ENCODE measurements around the gene CFDP1.
A peak's percentile ranks its signal among the peaks of the same experiment; 100 is the strongest.

Gene CFDP1

GRCh38 chr16:75264999-75265910 is 168.0 kb downstream of the CFDP1 start:
- no peak for DNase-seq (ENCODE audit: low read depth)

- DNase-seq (ENCODE audit: low read depth), result no peak
These were observed 168.8 kb downstream of the CFDP1 start for GRCh38 chr16:75264457-75264998.

- DNase-seq (ENCODE audit: low read depth), result no peak
These were observed 169.3 kb downstream of the CFDP1 start for GRCh38 chr16:75263963-75264445.

- DNase-seq (ENCODE audit: low read depth), result no peak
These were observed 169.9 kb downstream of the CFDP1 start for GRCh38 chr16:75263291-75263962.

- no peak for DNase-seq (ENCODE audit: low read depth)
These were observed 170.5 kb downstream of the CFDP1 start for GRCh38 chr16:75262800-75263127.

- DNase-seq (ENCODE audit: low read depth), result no peak
These were observed 171.1 kb downstream of the CFDP1 start for GRCh38 chr16:75262104-75262799.

GRCh38 chr16:75261590-75262078 is 171.7 kb downstream of the CFDP1 start:
- no peak for DNase-seq (ENCODE audit: low read depth)

GRCh38 chr16:75260851-75261589 is 172.3 kb downstream of the CFDP1 start:
- DNase-seq (ENCODE audit: low read depth), result no peak

GRCh38 chr16:75258807-75259141 is 174.5 kb downstream of the CFDP1 start:
- DNase-seq (ENCODE audit: low read depth), result no peak

GRCh38 chr16:75257886-75258806 is 175.2 kb downstream of the CFDP1 start:
- no peak for DNase-seq (ENCODE audit: low read depth)

GRCh38 chr16:75256696-75257343 is 176.5 kb downstream of the CFDP1 start:
- no peak for DNase-seq (ENCODE audit: low read depth)

- DNase-seq (ENCODE audit: low read depth), result no peak
These were observed 177.2 kb downstream of the CFDP1 start for GRCh38 chr16:75256059-75256571.

- DNase-seq (ENCODE audit: low read depth), result no peak
These were observed 178.9 kb downstream of the CFDP1 start for GRCh38 chr16:75254359-75254837.

GRCh38 chr16:75252946-75253911 is 180.1 kb downstream of the CFDP1 start:
- DNase-seq (ENCODE audit: low read depth), result peak; percentile 87

GRCh38 chr16:75252049-75252864 is 181.0 kb downstream of the CFDP1 start:
- no peak for DNase-seq (ENCODE audit: low read depth)

- DNase-seq (ENCODE audit: low read depth), result no peak
These were observed 181.8 kb downstream of the CFDP1 start, which contains the start of gene BCAR1 for GRCh38 chr16:75251280-75252048. TSS of gene BCAR1 (minus strand) at chr16:75251624. CDS start at chr16:75251482, 142 bp downstream.

Data from HS-5 (cell line).